GM12878 (cell line): ENCODE data around the gene SERTAD2. TPM values are rescaled to one million over a fixed set of nuclear protein-coding genes. Genes with fewer than 3 reads are reported as not detected.

Experiments used
- ATAC-seq: fragments of 200-7000 bp; cut with Tn5 transposase; 3 replicates; pipeline ENCODE4 v1.9.1; 2020; ENCODE audit warnings: mild to moderate bottlenecking, moderate library complexity
- BruUV-seq: library from RNA; stranded (reverse); fragments of 400-500 nt; replicated peaks from 2 replicates; lab custom pipeline; 2021; lab: Mats Ljungman, UMichigan
- CTCF ChIA-PET: fragments of 300-600 bp; sonication (Branson Sonifier 250); formaldehyde crosslinking; extraction: SDS; loops from one replicate; lab custom pipeline; 2021; ENCODE audit warnings: inconsistent platforms; lab: Yijun Ruan, JAX
- POLR2A ChIA-PET: fragments of 350-600 bp; formaldehyde crosslinking; extraction: SDS; loops from one replicate; lab custom pipeline; 2021; ENCODE audit warnings: inconsistent platforms; lab: Charles Lee
- RAD21 ChIA-PET: fragments of 300-600 bp; sonication (Branson Sonifier 250); formaldehyde crosslinking; loops from one replicate; lab custom pipeline; 2023; ENCODE audit warnings: antibody characterized with exemption; ENCODE audit not compliant: unreplicated experiment; lab: Charles Lee
- SMC1A ChIA-PET: fragments of 300-600 bp; sonication (Branson Sonifier 250); formaldehyde crosslinking; loops from one replicate; lab custom pipeline; 2023; ENCODE audit not compliant: unreplicated experiment, uncharacterized antibody; lab: Charles Lee
- DNase-seq: peaks from one replicate; pipeline ENCODE4 v3.0.0-alpha.2; 2011; ENCODE audit warnings: low read depth, low spot score
- FAIRE-seq: peaks from 3 replicates; lab custom pipeline; 2011; peaks lifted over from hg19 to GRCh38; lab: Jason Lieb, UNC
- H2AFZ ChIP-seq: 2 replicates; pipeline ENCODE4 v1.6.0; 2011; ENCODE audit warnings: low read depth, low read length, control low read depth; ENCODE audit not compliant: control insufficient read depth
- H3K27ac ChIP-seq: 2 replicates; pipeline ENCODE4 v1.5.1; 2011; ENCODE audit warnings: control low read depth; ENCODE audit not compliant: control insufficient read depth, insufficient read depth
- H3K27me3 ChIP-seq, 2 experiments: replicated peaks in 1 of 2; 2 replicates each; pipeline versions ENCODE4 v1.6.0 to v1.6.1; 2011; ENCODE audit warnings: low read length in 1 of 2; ENCODE audit not compliant: control insufficient read depth in 2 of 2, insufficient read depth in 2 of 2
- H3K36me3 ChIP-seq, 2 experiments: 2 replicates each; pipeline ENCODE4 v1.5.1; 2011; ENCODE audit warnings: low read length in 1 of 2; ENCODE audit not compliant: control insufficient read depth in 2 of 2, insufficient read depth in 2 of 2
- H3K4me1 ChIP-seq: 2 replicates; pipeline ENCODE4 v1.6.1; 2011; ENCODE audit warnings: mild to moderate bottlenecking, low read length, moderate library complexity, mixed read lengths; ENCODE audit not compliant: control insufficient read depth, insufficient read depth
- H3K4me2 ChIP-seq: 2 replicates; pipeline ENCODE4 v1.6.0; 2011; ENCODE audit warnings: control low read depth; ENCODE audit not compliant: control insufficient read depth, insufficient read depth
- H3K4me3 ChIP-seq: fragments of 200-600 bp; sonication (generic); 2 replicates; pipeline ENCODE4 v1.5.1; 2016
- H3K79me2 ChIP-seq: 2 replicates; pipeline ENCODE4 v1.6.0; 2011; ENCODE audit warnings: low read length; ENCODE audit not compliant: control insufficient read depth, insufficient read depth
- H3K9ac ChIP-seq: 2 replicates; pipeline ENCODE4 v1.8.0; 2011; ENCODE audit warnings: low read length, control low read depth, mixed read lengths; ENCODE audit not compliant: control insufficient read depth, insufficient read depth
- H3K9me3 ChIP-seq: replicated peaks from 3 replicates; pipeline ENCODE4 v1.5.1; 2011; ENCODE audit warnings: mild to moderate bottlenecking, low read length; ENCODE audit not compliant: control insufficient read depth, insufficient read depth
- H4K20me1 ChIP-seq: 2 replicates; pipeline ENCODE4 v1.6.0; 2011; ENCODE audit not compliant: control insufficient read depth, insufficient read depth
- BCL3 ChIP-seq: IDR thresholded peaks from 2 replicates; pipeline ENCODE4 v1.6.1; 2011; ENCODE audit warnings: borderline replicate concordance, low read depth, mild to moderate bottlenecking, moderate library complexity, low read length; ENCODE audit not compliant: insufficient read depth, poor library complexity, severe bottlenecking
- EED ChIP-seq: sonication (generic); IDR thresholded peaks from 2 replicates; pipeline ENCODE4 v1.6.1; 2016; ENCODE audit warnings: antibody characterized with exemption, low read depth
- FOXK2 ChIP-seq: fragments of 450-650 bp; IDR thresholded peaks from 2 replicates; pipeline ENCODE4 v1.6.1; 2017; ENCODE audit warnings: mild to moderate bottlenecking, moderate library complexity
- HDAC6 ChIP-seq: fragments of 200-600 bp; sonication (generic); IDR thresholded peaks from one replicate; pipeline ENCODE4 v1.8.0; 2017; ENCODE audit warnings: antibody characterized with exemption; ENCODE audit not compliant: unreplicated experiment
- IKZF1 ChIP-seq: fragments of 450-650 bp; conservative IDR thresholded peaks from 2 replicates; pipeline ENCODE4 v1.6.1; 2017; ENCODE audit warnings: antibody characterized with exemption, mild to moderate bottlenecking
- MLLT1 ChIP-seq: fragments of 450-650 bp; IDR thresholded peaks from 2 replicates; pipeline ENCODE4 v1.6.1; 2016; ENCODE audit warnings: mild to moderate bottlenecking
- POLR2A ChIP-seq: IDR thresholded peaks from 2 replicates; pipeline ENCODE4 v1.6.1; 2011; ENCODE audit warnings: low read depth, mild to moderate bottlenecking, low read length
- RBBP5 ChIP-seq: fragments of 200-600 bp; sonication (generic); conservative IDR thresholded peaks from 2 replicates; pipeline ENCODE4 v1.6.1; 2016
- SMC3 ChIP-seq: IDR thresholded peaks from 2 replicates; pipeline ENCODE4 v1.6.1; 2011; ENCODE audit warnings: low read length, improper control_type of control experiment, borderline replicate concordance
- SRF ChIP-seq, 2 experiments: IDR thresholded peaks; 2 replicates each; pipeline ENCODE4 v1.6.1; 2011; ENCODE audit warnings: low read depth in 2 of 2, low read length in 2 of 2, mild to moderate bottlenecking in 1 of 2, moderate library complexity in 1 of 2
- STAT3 ChIP-seq: IDR thresholded peaks from 2 replicates; pipeline ENCODE4 v1.6.1; 2011; ENCODE audit warnings: low read depth, low read length, improper control_type of control experiment
- WGBS: methylation state at CpG from one replicate; pipeline ENCODE4 v1.1.6; 2016; ENCODE audit warnings: low lambda C conversion rate; ENCODE audit not compliant: insufficient replicate concordance, insufficient coverage; ENCODE audit errors: missing lambda C conversion rate; 5-methylcytosine and 5-hydroxymethylcytosine counted together
- in situ Hi-C: fragments of 300-500 bp; cut with MboI; formaldehyde crosslinking; loops from 9 replicates; pipeline ENCODE4 v1.14.3; 2018; ENCODE audit warnings: mixed read lengths
- intact Hi-C: fragments of 100-400 bp; cut with micrococcal nuclease; formaldehyde crosslinking; loops from one replicate; pipeline ENCODE4 v1.14.2; 2022; ENCODE audit not compliant: unreplicated experiment
- polyA plus RNA-seq, 11 experiments: library from polyadenylated mRNA; depleted of rRNA in 4 of 11; unstranded in 6 of 11; stranded (reverse) in 5 of 11; fragments of >200 nt; fragmentation: Nextera tagmentation in 4 of 11; fragmentation: Illumina TruSeq in 1 of 11; extraction: Ambion mirVana in 4 of 11; extraction: Trizol in 1 of 11; gene quantifications; 1 replicate in 1 of 11; 2 replicates in 10 of 11; pipeline versions ENCODE4 v1.2.1 to v1.2.3, GENCODE V29; 2011 to 2016; ENCODE audit warnings: inconsistent platforms in 2 of 11, missing spikeins in 2 of 11, low read depth in 1 of 11
- total RNA-seq, 4 experiments: library from RNA; depleted of rRNA in 3 of 4; stranded (reverse); fragments of >200 nt in 3 of 4; fragmentation: Illumina TruSeq in 1 of 4; extraction: Trizol in 1 of 4; gene quantifications; 2 replicates each; pipeline versions ENCODE4 v1.2.1 to v1.2.3, GENCODE V29; 2013 to 2021

SERTAD2 gene
- total and polyA plus RNA-seq, 10 of the 15 experiments (the other 5 are each of a cell fraction or from before 2014, with no cell fraction given), result 7.9 to 28.7 (median 20.1) TPM

- DNase-seq (no peak), ATAC-seq (no peak), FAIRE-seq (peak; percentile 35)
- no peak overlapping the region for H3K4me2 ChIP-seq
- no peaks in the 10 kb centered on the region for H3K9me3 ChIP-seq
- no peak overlapping the region; the same call in 1 of the 2 replicates for H2AFZ ChIP-seq
- peak overlapping the region; percentile 14 for H3K27ac ChIP-seq
- no peak overlapping the region for H3K9ac ChIP-seq
- SMC1A ChIA-PET, result interaction anchor here (1.9 to 33.0 kb wide), 5 partner anchors 8 to 79 kb away, joined by 6 to 945 read pairs (median 21); no protein-coding TSS in a partner anchor
- H3K4me3 ChIP-seq, result no peak overlapping the region
- WGBS, result 23% methylated on average over 2 of the region's 2 CpGs
- peaks cover 37% of the 10 kb centered on the region for H3K79me2 ChIP-seq
- in situ Hi-C loops, result no loop called here
- H3K36me3 ChIP-seq, result no peaks in the 10 kb centered on the region
- peaks cover 57% of the 10 kb centered on the region for H3K4me1 ChIP-seq
- intact Hi-C loops, result no loop called here
- POLR2A ChIA-PET, result interaction anchor here (0.5 to 3.3 kb wide), 3 partner anchors 10 to 452 kb away, joined by 3 to 12 read pairs (median 10); no protein-coding TSS in a partner anchor
- RAD21 ChIA-PET, result interaction anchor here (0.6 to 12.0 kb wide), 3 partner anchors 10 to 68 kb away, joined by 3 to 221 read pairs (median 10); partner anchors contain the start of gene SERTAD2
- BruUV-seq, result no TSS peak
- H4K20me1 ChIP-seq, result no peaks in the 10 kb centered on the region
- H3K27me3 ChIP-seq, result no peaks in the 10 kb centered on the region
- TF ChIP-seq BCL3 (no peak), RBBP5 (no peak), SMC3 (no peak), FOXK2 (no peak), STAT3 (no peak), SRF (IDR thresholded peaks at IDR 0.05; ENCODE audit: low read depth in 2 of 2, low read length in 2 of 2) (no peak), HDAC6 (no peak), POLR2A (no peak), IKZF1 (no peak), MLLT1 (no peak), EED (no peak)
- CTCF ChIA-PET, result interaction anchor here (1.3 to 10.5 kb wide), 3 partner anchors 10 to 91 kb away, joined by 3 to 154 read pairs (median 60); partner anchors contain the start of gene SERTAD2
Observed at GRCh38 chr2:64659252-64659651, 5.5 kb upstream of the SERTAD2 start.
